Measurements from ENCODE around the gene CD27.
A peak's percentile ranks its signal among the peaks of the same experiment; 100 is the strongest.
"Not testable (repeated sequence)": the region's sequence is repeated elsewhere in the genome, so short reads cannot be mapped to it uniquely, and the experiment has no call there.

The CD27 gene

GRCh38 chr12:6489449-6489848 is 44.7 kb downstream of the CD27 start:
- no peak for DNase-seq

- DNase-seq, result not testable (repeated sequence)
Observed at GRCh38 chr12:6490673-6491072, 45.9 kb downstream of the CD27 start.

DNA sequence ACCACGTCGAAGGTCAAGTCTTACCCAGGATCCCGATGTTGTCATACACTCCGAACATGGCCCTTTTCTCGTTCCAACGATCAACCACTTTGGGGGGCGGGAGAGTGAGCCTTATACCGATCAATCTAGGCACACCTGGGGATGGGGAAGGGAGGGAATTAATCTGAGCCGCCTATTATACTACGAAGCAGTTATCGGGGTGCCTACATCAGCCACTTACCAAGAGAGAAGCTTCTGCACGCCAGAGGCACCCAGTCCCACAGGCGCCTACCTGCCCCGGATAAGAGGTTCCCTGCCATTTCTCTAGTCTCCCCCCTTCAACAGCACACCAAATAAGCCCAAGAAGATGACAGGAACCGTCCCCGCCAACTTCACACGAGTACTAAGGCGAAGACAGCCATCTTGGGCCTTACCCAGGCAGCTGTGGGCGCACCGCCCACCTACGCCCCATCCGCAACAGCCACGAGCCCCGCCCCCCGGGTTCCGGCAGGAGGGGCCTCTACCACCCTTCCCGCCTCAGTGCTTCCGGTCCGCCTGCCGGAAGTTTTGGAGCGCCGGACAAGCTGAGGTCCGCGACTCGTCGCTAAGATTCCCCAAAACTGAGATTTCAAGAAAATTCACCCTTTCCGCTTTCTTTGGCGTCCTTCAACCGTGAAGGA is 48.2 kb downstream of the CD27 start, which contains the start of gene MRPL51:
TSS of gene MRPL51 (minus strand) at position 425 of the 659 bp plus-strand sequence. CDS start at position 299, 126 bp downstream.
- peak; percentile 94 to 96 for DNase-seq

- DNase-seq, result peak; percentile 97 to 98
Observed at GRCh38 chr12:6493497-6494257, 48.9 kb downstream of the CD27 start, which contains the start of gene NCAPD2. TSS of gene NCAPD2 (plus strand) at chr12:6494102. CDS start at chr12:6495099, 997 bp downstream.

GRCh38 chr12:6494258-6494743 is 49.5 kb downstream of the CD27 start:
- peak in 1 of 2 experiments; percentile 56 for DNase-seq

DNA sequence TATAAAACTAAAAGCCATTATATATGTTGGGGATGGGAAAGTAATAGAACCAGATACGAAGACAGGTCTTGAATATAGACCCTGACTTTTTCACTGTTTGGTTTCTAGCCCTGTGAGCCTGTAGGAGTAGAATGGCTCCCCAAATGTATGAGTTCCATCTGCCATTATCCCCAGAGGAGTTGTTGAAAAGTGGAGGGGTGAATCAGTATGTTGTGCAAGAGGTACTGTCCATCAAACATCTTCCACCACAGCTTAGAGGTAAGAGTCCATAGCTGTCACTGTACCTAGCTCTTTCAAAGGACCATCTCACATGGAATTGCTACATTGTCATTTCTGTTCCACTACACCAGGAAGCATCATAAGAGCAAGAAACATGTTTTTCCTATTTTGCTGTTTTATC is 50.2 kb downstream of the CD27 start:
- DNase-seq, result no peak

DNA sequence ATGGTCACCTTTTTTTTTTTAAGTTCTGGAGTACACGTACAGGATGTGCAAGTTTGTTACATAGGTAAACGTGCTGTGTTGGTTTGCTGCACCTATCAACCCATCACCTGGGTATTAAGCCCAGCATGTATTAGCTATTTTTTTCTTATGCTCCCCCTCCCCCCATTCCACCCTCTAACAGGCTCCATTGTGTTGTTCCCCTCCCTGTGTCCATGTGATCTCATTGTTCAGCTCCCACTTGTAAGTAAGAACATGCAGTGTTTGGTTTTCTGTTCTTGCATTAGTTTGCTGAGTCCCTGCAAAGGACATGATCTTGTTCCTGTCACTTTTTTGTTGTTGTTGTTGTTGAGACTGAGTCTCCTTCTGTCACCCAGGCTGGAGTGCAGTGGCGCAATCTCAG is 52.5 kb downstream of the CD27 start:
- DNase-seq, result not testable (repeated sequence)

GRCh38 chr12:6500466-6500865 is 55.7 kb downstream of the CD27 start:
- no peak for DNase-seq
